Measurements from ENCODE around the gene BANF2.

The BANF2 gene

GRCh38 chr20:17711267-17711627, 11.5 kb downstream of the BANF2 start:
- no peak for DNase-seq

- no peak for DNase-seq
Measured at GRCh38 chr20:17712201-17712600, 12.4 kb downstream of the BANF2 start.

GRCh38 chr20:17712708-17713107, 12.9 kb downstream of the BANF2 start:
- no peak for DNase-seq

- no peak for DNase-seq
Measured at GRCh38 chr20:17714597-17714996, 14.8 kb downstream of the BANF2 start.

GRCh38 chr20:17715075-17715474, 15.3 kb downstream of the BANF2 start:
- DNase-seq, result no peak

GRCh38 chr20:17716331-17716730, 16.6 kb downstream of the BANF2 start:
- DNase-seq, result no peak

- DNase-seq, result no peak
Measured at GRCh38 chr20:17720755-17721154, 21.0 kb downstream of the BANF2 start.

GRCh38 chr20:17721802-17722486, 22.2 kb downstream of the BANF2 start:
- DNase-seq, result no peak

GRCh38 chr20:17722493-17723300, 22.9 kb downstream of the BANF2 start:
- no peak for DNase-seq

- DNase-seq, result no peak
Measured at GRCh38 chr20:17723301-17723691, 23.5 kb downstream of the BANF2 start.

GRCh38 chr20:17725094-17725835, 25.5 kb downstream of the BANF2 start:
- no peak for DNase-seq

GRCh38 chr20:17726902-17727301, 27.1 kb downstream of the BANF2 start:
- DNase-seq, result no peak

GRCh38 chr20:17727351-17727750, 27.6 kb downstream of the BANF2 start:
- no peak for DNase-seq

- DNase-seq, result no peak
Measured at GRCh38 chr20:17728074-17728473, 28.3 kb downstream of the BANF2 start.

- DNase-seq, result no peak
Measured at GRCh38 chr20:17730071-17730470, 30.3 kb downstream of the BANF2 start.

- no peak for DNase-seq
Measured at GRCh38 chr20:17731233-17731632, 31.5 kb downstream of the BANF2 start.

GRCh38 chr20:17732907-17733521, 33.2 kb downstream of the BANF2 start:
- no peak for DNase-seq

- DNase-seq, result no peak
Measured at GRCh38 chr20:17733767-17734304, 34.1 kb downstream of the BANF2 start.

GRCh38 chr20:17734374-17734773, 34.6 kb downstream of the BANF2 start:
- DNase-seq, result no peak

GRCh38 chr20:17735206-17735804, 35.5 kb downstream of the BANF2 start:
- no peak for DNase-seq

GRCh38 chr20:17735959-17736621, 36.3 kb downstream of the BANF2 start:
- DNase-seq, result no peak

- no peak for DNase-seq
Measured at GRCh38 chr20:17738154-17738553, 38.4 kb downstream of the BANF2 start.
